Spleen (tissue), 3 donors: ENCODE results near the gene PCSK6.

Source experiments
- POLR2A ChIP-seq, 3 donors: fragments of 450-650 bp; IDR thresholded peaks; one replicate each; pipeline ENCODE4 v1.5.1; 2017; ENCODE audit warnings: antibody characterized with exemption in 3 of 3, mild to moderate bottlenecking in 1 of 3
- POLR2AphosphoS5 ChIP-seq, 3 donors: sonication (generic); formaldehyde crosslinking; IDR thresholded peaks; one replicate each; pipeline ENCODE4 v1.5.1; 2017; ENCODE audit warnings: antibody characterized with exemption in 3 of 3

GRCh38 chr15:101404245-101404644 is 85.3 kb downstream of the PCSK6 start:
- TF ChIP-seq POLR2A (IDR thresholded peaks at IDR 0.05) (no peak), POLR2AphosphoS5 (IDR thresholded peaks at IDR 0.05) (peak in 2 of 3 donors; percentile 11 to 27)
